ENCODE results near the gene TRIM24.
"Not testable (repeated sequence)": the region's sequence is repeated elsewhere in the genome, so short reads cannot be mapped to it uniquely, and the experiment has no call there.

TRIM24 gene

DNA sequence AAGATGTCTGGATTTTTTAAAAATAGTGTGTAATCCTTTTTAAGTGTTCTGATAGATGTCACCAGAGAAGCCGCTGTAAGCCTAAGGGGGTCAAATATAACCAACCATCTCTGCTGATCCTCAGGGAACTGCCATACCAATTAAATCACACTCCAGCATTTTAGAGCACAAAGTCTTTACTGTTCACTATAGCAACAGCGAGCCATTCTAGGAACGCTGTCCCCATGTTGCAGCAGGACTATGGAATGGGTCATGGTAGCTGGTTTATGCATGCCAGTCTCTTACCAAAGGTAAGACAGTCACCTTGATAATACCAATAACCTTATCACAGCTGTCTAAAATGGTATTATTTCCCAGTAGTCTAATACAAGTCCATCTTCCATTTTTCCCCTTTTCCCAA, 33.5 kb downstream of the TRIM24 start:
- DNase-seq (ENCODE audit: extremely low read depth, low read depth): no peak
- no peak for TF ChIP-seq CTCF (IDR thresholded peaks at IDR 0.05; ENCODE audit: low read depth, low read length)

DNA sequence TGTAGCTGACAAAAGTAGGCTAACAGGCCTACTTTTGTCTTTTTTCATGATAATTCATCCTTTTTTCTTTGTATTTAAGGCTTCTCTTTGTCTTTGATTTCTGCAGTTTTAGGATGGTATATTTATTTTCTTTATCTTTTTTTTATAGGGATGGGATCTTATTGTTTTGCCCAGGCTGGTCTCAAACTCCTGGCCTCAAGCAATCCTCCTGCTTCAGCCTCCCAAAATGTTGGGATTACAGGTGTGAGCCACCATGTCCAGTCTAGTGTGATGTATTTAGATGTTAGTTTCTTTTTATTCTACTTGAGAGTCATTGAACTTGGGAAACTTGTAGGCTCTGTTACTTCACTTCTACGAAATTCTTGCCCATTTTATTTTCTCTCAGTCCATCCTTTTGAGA, 35.4 kb downstream of the TRIM24 start:
- TF ChIP-seq CTCF (IDR thresholded peaks at IDR 0.05; ENCODE audit: low read depth, low read length): no peak
- DNase-seq (ENCODE audit: extremely low read depth, low read depth): no peak

GRCh38 chr7:138499340-138499739, 39.3 kb downstream of the TRIM24 start:
- no peak for TF ChIP-seq CTCF (IDR thresholded peaks at IDR 0.05; ENCODE audit: low read depth, low read length)
- DNase-seq (ENCODE audit: extremely low read depth, low read depth): no peak

- not testable (repeated sequence) for DNase-seq (ENCODE audit: extremely low read depth, low read depth)
Measured at GRCh38 chr7:138500303-138500702, 40.2 kb downstream of the TRIM24 start.

DNA sequence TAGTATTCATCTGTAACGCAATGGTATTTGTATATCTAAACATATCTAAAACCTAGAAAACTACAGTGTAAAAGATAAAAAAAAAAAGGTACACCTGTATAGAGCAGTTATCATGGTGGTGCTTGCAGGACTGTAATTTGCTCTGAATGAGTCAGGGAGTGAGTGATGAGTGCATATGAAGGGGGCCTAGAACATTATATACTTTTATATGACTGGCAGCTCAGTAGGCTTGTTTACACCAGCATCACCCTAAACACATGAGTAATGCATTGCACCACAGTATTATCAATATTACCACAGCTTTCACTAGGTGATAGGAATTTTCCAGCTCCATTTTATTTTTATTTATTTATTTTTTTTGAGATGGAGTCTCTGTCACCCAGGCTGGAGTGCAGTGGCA, 40.8 kb downstream of the TRIM24 start:
- TF ChIP-seq CTCF (IDR thresholded peaks at IDR 0.05; ENCODE audit: low read depth, low read length): no peak
- DNase-seq (ENCODE audit: extremely low read depth, low read depth): no peak

DNA sequence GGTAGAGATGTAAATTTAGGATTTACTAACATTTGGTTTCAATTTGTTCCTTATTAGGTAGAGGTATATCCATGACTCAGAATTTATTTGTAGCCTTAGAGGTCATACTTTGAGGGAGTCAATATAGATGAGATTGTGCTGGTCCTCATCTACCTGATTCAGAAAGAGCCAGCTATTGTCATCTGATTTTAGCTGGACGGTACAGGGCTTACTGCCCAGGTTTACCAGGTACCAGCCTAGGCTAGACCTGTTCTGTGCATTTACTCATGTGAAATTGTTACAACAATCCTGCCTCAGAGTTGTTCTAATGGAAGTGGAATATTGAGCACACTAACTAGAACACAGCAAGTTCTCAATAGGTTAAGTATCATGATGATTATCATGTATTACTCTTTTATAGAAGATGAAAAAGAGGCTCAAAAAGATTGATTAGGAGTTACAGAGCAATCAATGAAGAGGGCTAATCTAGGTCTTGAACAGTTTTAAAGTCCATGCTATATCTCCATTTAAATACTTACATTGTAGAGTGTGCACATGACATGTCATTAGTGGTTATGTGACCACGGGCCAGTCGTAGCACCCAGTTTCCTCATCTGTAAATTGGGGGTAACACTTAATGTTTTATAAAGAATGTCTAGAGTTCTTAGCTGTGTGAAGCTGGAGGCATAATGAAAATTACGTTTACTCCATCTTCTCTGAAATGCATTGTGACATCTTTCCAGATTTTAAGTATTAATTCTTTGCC, 42.1 kb downstream of the TRIM24 start:
- no peak for DNase-seq (ENCODE audit: extremely low read depth, low read depth)
- TF ChIP-seq CTCF (IDR thresholded peaks at IDR 0.05; ENCODE audit: low read depth, low read length): no peak

DNA sequence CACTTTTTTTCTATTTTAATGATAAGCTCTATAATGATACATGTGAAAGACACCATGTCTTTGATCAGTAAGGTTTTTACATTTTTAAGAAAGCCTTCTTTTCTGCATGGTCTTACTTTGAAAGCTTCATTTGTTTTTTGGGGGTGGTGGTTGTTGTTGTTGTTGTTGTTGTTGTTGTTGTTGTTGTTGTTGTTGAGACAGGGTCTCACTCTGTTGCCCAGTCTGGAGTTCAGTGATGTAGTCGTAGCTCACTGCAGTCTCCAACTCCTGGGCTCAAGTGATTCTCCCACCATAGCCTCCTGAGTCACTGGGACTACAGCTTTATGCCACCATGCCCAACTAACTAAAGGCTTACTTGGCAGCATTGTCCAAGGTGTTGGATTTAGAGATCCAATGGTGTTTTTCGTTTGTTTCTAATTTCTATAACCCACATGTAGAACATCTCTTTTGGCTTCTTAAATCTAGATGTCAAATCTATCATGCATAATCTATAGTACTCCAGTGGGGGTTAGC, 45.4 kb downstream of the TRIM24 start:
- no peak for DNase-seq (ENCODE audit: extremely low read depth, low read depth)
- TF ChIP-seq CTCF (IDR thresholded peaks at IDR 0.05; ENCODE audit: low read depth, low read length): no peak

DNA sequence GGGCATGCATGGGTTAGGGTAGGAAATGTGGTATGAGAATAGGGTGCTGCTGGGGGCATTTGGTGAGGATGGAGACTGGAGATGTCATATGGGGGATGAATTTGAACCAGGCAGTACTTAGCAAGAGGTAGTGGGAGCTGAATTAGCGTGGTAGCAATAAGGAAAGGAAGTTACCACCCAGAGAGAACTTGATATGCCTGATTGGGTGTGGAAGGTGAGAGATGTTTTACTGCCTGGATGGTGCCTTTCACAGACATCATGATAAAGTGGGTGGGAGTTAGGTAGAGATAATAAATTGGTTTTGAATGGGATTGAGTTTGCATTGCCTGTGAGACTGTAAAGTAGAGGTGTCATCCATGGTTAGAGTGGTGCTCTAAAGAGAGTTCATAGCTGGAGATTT, 46.7 kb downstream of the TRIM24 start:
- no peak for DNase-seq (ENCODE audit: extremely low read depth, low read depth)
- TF ChIP-seq CTCF (IDR thresholded peaks at IDR 0.05; ENCODE audit: low read depth, low read length): no peak
